Posterior cingulate gyrus (tissue), 11 donors: ENCODE data around the gene PTPRG.
A peak's percentile ranks its signal among the peaks of the same experiment; 100 is the strongest.

ENCODE experiments used
- DNase-seq, 10 donors: peaks; one replicate each; pipeline versions ENCODE4 v3.0.0 to v3.0.0-alpha.2; 2020 to 2021; ENCODE audit warnings: mixed read lengths in 3 of 10
- intact Hi-C: fragments of 100-400 bp; cut with DNase I; formaldehyde crosslinking; loops from one replicate; pipeline ENCODE4 v1.15.1; 2023

PTPRG gene

GRCh38 chr3:61582846-61583245, 21.5 kb downstream of the PTPRG start:
- intact Hi-C loops: no loop called here
- DNase-seq: no peak

GRCh38 chr3:61583890-61584875, 22.8 kb downstream of the PTPRG start:
- intact Hi-C loops: no loop called here
- no peak for DNase-seq

GRCh38 chr3:61589856-61590255, 28.5 kb downstream of the PTPRG start:
- intact Hi-C loops: no loop called here
- no peak for DNase-seq

- DNase-seq: no peak
- intact Hi-C loops: no loop called here
Observed at GRCh38 chr3:61591300-61591699, 29.9 kb downstream of the PTPRG start.

GRCh38 chr3:61593446-61594029, 32.2 kb downstream of the PTPRG start:
- intact Hi-C loops: no loop called here
- no peak for DNase-seq

- DNase-seq: peak in 2 of 10 donors; percentile 16 to 25
Observed at GRCh38 chr3:61594144-61594963, 33.0 kb downstream of the PTPRG start.

GRCh38 chr3:61594964-61595285, 33.6 kb downstream of the PTPRG start:
- no peak for DNase-seq
- intact Hi-C loops: no loop called here

More at GRCh38 chr3:61594144-61594963, 33.0 kb downstream of the PTPRG start:
- intact Hi-C loops: no loop called here

GRCh38 chr3:61595288-61595687, 33.9 kb downstream of the PTPRG start:
- no peak for DNase-seq
- intact Hi-C loops: no loop called here

- intact Hi-C loops: no loop called here
Observed at GRCh38 chr3:61595826-61596225, 34.5 kb downstream of the PTPRG start.

GRCh38 chr3:61597906-61598305, 36.5 kb downstream of the PTPRG start:
- no peak for DNase-seq
- intact Hi-C loops: no loop called here

More at GRCh38 chr3:61595826-61596225, 34.5 kb downstream of the PTPRG start:
- DNase-seq: no peak

GRCh38 chr3:61600195-61600594, 38.8 kb downstream of the PTPRG start:
- intact Hi-C loops: no loop called here
- no peak for DNase-seq

GRCh38 chr3:61601831-61602230, 40.5 kb downstream of the PTPRG start:
- intact Hi-C loops: no loop called here
- DNase-seq: no peak

GRCh38 chr3:61602466-61602865, 41.1 kb downstream of the PTPRG start:
- DNase-seq: no peak
- intact Hi-C loops: no loop called here

GRCh38 chr3:61605589-61606175, 44.3 kb downstream of the PTPRG start:
- intact Hi-C loops: no loop called here
- DNase-seq: no peak

- intact Hi-C loops: no loop called here
- DNase-seq: no peak
Observed at GRCh38 chr3:61606196-61606595, 44.8 kb downstream of the PTPRG start.

- DNase-seq: no peak
- intact Hi-C loops: no loop called here
Observed at GRCh38 chr3:61608072-61608471, 46.7 kb downstream of the PTPRG start.

- intact Hi-C loops: no loop called here
- DNase-seq: no peak
Observed at GRCh38 chr3:61608711-61609110, 47.3 kb downstream of the PTPRG start.

GRCh38 chr3:61610316-61610715, 48.9 kb downstream of the PTPRG start:
- intact Hi-C loops: no loop called here
- no peak for DNase-seq

GRCh38 chr3:61612211-61613194, 51.1 kb downstream of the PTPRG start:
- no peak for DNase-seq
- intact Hi-C loops: no loop called here

- no peak for DNase-seq
- intact Hi-C loops: no loop called here
Observed at GRCh38 chr3:61613666-61614065, 52.3 kb downstream of the PTPRG start.
